CD4-positive, CD25-positive, alpha-beta regulatory T cell (primary cell): ENCODE results near the gene ST6GAL1. TPM values are rescaled to one million over a fixed set of nuclear protein-coding genes. Genes with fewer than 3 reads are reported as not detected.
A peak's percentile ranks its signal among the peaks of the same experiment; 100 is the strongest.

Source experiments
- ATAC-seq, 2 donors: fragments of 150-1000 bp; cut with Tn5 transposase; one replicate each; pipeline ENCODE4 v1.10.0; 2021; ENCODE audit warnings: low read depth in 2 of 2, moderate number of reproducible peaks in 2 of 2, moderate library complexity in 1 of 2
- DNase-seq, 3 donors: peaks; one replicate each; pipeline versions ENCODE4 v3.0.0 to v3.0.0-alpha.2; 2012 to 2022; ENCODE audit warnings: mixed read lengths in 1 of 3
- H3K27ac ChIP-seq: one replicate; pipeline ENCODE4 v1.7.0; 2013; ENCODE audit warnings: mild to moderate bottlenecking, low read length; ENCODE audit not compliant: insufficient read depth, poor library complexity, severe bottlenecking
- H3K27me3 ChIP-seq: one replicate; pipeline ENCODE4 v1.7.0; 2013; ENCODE audit warnings: low read length; ENCODE audit not compliant: control insufficient read depth, insufficient read depth
- H3K36me3 ChIP-seq: one replicate; pipeline ENCODE4 v1.7.0; 2013; ENCODE audit warnings: mild to moderate bottlenecking, low read length, moderate library complexity; ENCODE audit not compliant: control insufficient read depth, insufficient read depth
- H3K4me1 ChIP-seq: 2 replicates; pipeline ENCODE4 v1.7.0; 2013; ENCODE audit warnings: mild to moderate bottlenecking, low read length; ENCODE audit not compliant: insufficient read depth, control insufficient read depth, poor library complexity, severe bottlenecking
- H3K4me3 ChIP-seq: one replicate; pipeline ENCODE4 v1.7.0; 2013; ENCODE audit warnings: low read depth, mild to moderate bottlenecking, low read length, moderate library complexity
- H3K9me3 ChIP-seq, 2 experiments: 1 replicate in 1 of 2; 2 replicates in 1 of 2; pipeline ENCODE4 v1.7.0; 2013; ENCODE audit warnings: low read length in 2 of 2, mild to moderate bottlenecking in 1 of 2, moderate library complexity in 1 of 2; ENCODE audit not compliant: control insufficient read depth in 2 of 2
- H3K27ac Mint-ChIP-seq, 3 donors: one replicate each; pipeline ENCODE4 v1.8.0; 2020 to 2022; ENCODE audit warnings: mild to moderate bottlenecking in 3 of 3, mixed read lengths in 3 of 3, moderate library complexity in 2 of 3
- H3K27me3 Mint-ChIP-seq: one replicate; pipeline ENCODE4 v1.8.0; 2022; ENCODE audit warnings: mild to moderate bottlenecking, mixed read lengths
- H3K36me3 Mint-ChIP-seq: one replicate; pipeline ENCODE4 v1.8.0; 2020; ENCODE audit warnings: mixed read lengths
- H3K4me1 Mint-ChIP-seq, 4 donors: one replicate each; pipeline ENCODE4 v1.8.0; 2020 to 2022; ENCODE audit warnings: mixed read lengths in 4 of 4, mild to moderate bottlenecking in 1 of 4
- H3K4me3 Mint-ChIP-seq, 4 donors: one replicate each; pipeline ENCODE4 v1.8.0; 2020 to 2022; ENCODE audit warnings: mild to moderate bottlenecking in 4 of 4, mixed read lengths in 4 of 4, moderate library complexity in 3 of 4
- H3K9me3 Mint-ChIP-seq, 7 donors: one replicate each; pipeline ENCODE4 v1.8.0; 2020 to 2022; ENCODE audit warnings: mixed read lengths in 7 of 7, mild to moderate bottlenecking in 3 of 7, moderate library complexity in 2 of 7
- polyA plus RNA-seq, 4 donors: library from polyadenylated mRNA; unstranded; fragments of 300-500 nt; fragmentation: Illumina TruSeq; gene quantifications; one replicate each; pipeline ENCODE4 v1.2.3, GENCODE V29; 2021
- total RNA-seq: library from RNA; stranded (reverse); gene quantifications from one replicate; pipeline ENCODE4 v1.2.3, GENCODE V29; 2022

Gene ST6GAL1
- total and polyA plus RNA-seq, 5 donors from 2014 or later: 125 to 184 (median 159) TPM

DNA sequence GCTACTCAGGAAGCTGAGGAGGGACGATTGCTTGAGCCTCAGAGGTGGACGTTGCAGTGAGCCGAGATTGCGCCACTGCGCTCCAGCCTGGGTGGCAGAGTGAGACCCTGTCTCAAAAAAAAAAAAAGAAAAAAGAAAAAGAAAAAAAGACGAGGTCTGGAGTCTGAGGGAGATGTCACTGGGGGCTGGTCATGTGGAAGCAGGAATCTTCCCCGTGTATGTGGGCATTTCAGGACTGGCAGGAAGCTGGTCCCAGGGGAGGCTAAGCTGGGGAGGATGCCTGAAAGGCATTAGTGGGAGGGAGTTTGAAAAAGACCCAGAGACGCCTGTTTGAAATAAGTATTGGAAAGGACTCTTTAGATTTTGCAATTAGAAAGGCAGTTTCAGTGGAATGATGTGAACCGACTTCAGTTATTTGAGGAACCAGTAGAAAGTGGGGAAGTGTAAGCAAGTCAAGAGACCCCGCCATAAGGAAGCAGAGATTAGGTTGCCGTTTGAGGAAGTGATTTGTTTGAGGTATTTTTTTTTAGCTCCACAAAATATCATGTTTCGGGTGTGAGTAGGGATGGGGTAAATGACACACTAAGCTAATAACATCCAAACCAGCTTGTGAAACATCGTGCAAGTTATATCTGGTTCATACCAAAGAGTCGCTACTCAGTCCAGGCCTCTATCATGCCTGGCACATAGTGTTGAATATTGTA lies 55.5 kb downstream of the ST6GAL1 start:
- Histone ChIP-seq H3K4me3 (no peak overlapping the region), H3K27ac (no peak overlapping the region), H3K9me3 (no peaks in the 10 kb centered on the region), H3K27me3 (no peaks in the 10 kb centered on the region), H3K36me3 (peaks cover 58% of the 10 kb centered on the region), H3K4me1 (peaks cover 4% of the 10 kb centered on the region)
- Mint-ChIP-seq H3K4me3 (no peak overlapping the region), H3K27me3 (no peaks in the 10 kb centered on the region), H3K36me3 (peaks cover 43% of the 10 kb centered on the region), H3K27ac (peak overlapping the region in 2 of 3 donors; percentile 71 to 72), H3K9me3 (peaks cover 0 to under 1% (median 0%) of the 10 kb centered on the region in 7 donors), H3K4me1 (peaks cover 23 to 51% (median 34%) of the 10 kb centered on the region in 4 donors)
- ATAC-seq: peak in 1 of 2 donors; percentile 31
- no peak for DNase-seq

- H3K4me1 Mint-ChIP-seq: peaks cover 19 to 56% (median 38%) of the 10 kb centered on the region in 4 donors
- no peak for ATAC-seq
- peaks cover 4% of the 10 kb centered on the region for H3K4me1 ChIP-seq
Observed at GRCh38 chr3:186986406-186986805, 56.1 kb downstream of the ST6GAL1 start.

GRCh38 chr3:186986816-186987215 lies 56.5 kb downstream of the ST6GAL1 start:
- Histone ChIP-seq H3K9me3 (no peaks in the 10 kb centered on the region), H3K27me3 (no peaks in the 10 kb centered on the region), H3K27ac (no peak overlapping the region), H3K4me1 (peaks cover 4% of the 10 kb centered on the region), H3K4me3 (no peak overlapping the region), H3K36me3 (peaks cover 58% of the 10 kb centered on the region)
- Mint-ChIP-seq H3K4me3 (no peak overlapping the region), H3K27ac (peak overlapping the region; percentile 16 to 66 (median 26)), H3K4me1 (peaks cover 19 to 61% (median 39%) of the 10 kb centered on the region in 4 donors), H3K27me3 (no peaks in the 10 kb centered on the region), H3K36me3 (peaks cover 43% of the 10 kb centered on the region), H3K9me3 (no peaks in the 10 kb centered on the region)
- ATAC-seq: no peak
- DNase-seq: no peak

More at GRCh38 chr3:186986406-186986805, 56.1 kb downstream of the ST6GAL1 start:
- H3K36me3 Mint-ChIP-seq: peaks cover 43% of the 10 kb centered on the region
- no peaks in the 10 kb centered on the region for H3K9me3 Mint-ChIP-seq
- Histone ChIP-seq H3K4me3 (no peak overlapping the region), H3K27me3 (no peaks in the 10 kb centered on the region), H3K27ac (no peak overlapping the region), H3K36me3 (peaks cover 58% of the 10 kb centered on the region), H3K9me3 (no peaks in the 10 kb centered on the region)
- H3K27ac Mint-ChIP-seq: peak overlapping the region; percentile 16 to 66 (median 26)
- H3K4me3 Mint-ChIP-seq: no peak overlapping the region
- no peak for DNase-seq
- H3K27me3 Mint-ChIP-seq: no peaks in the 10 kb centered on the region

DNA sequence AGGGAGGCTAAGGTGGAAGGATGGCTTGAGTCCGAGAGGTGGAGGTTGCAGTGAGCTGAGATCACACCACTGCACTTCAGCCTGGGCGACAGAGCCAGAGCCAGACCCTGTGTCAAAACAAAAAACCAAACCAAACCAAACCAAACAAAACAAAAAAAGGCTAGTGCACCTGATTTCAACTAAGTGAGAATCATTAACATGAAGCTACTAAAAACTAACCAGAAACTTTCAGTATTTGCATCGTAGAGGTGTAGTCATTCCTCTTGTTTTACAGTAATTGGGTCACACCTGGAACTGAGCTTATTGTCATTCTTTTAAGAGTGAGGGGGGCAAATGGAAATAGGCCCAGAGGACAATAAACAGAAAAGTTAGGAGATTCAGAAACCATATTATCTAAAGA lies 58.5 kb downstream of the ST6GAL1 start:
- no peak overlapping the region for H3K4me3 Mint-ChIP-seq
- no peak for DNase-seq
- no peaks in the 10 kb centered on the region for H3K9me3 Mint-ChIP-seq
- peaks cover 15 to 61% (median 38%) of the 10 kb centered on the region in 4 donors for H3K4me1 Mint-ChIP-seq
- no peak overlapping the region for H3K27ac ChIP-seq
- H3K36me3 Mint-ChIP-seq: peaks cover 42% of the 10 kb centered on the region
- no peak for ATAC-seq
- H3K9me3 ChIP-seq: no peaks in the 10 kb centered on the region
- H3K4me1 ChIP-seq: peaks cover 4% of the 10 kb centered on the region
- H3K27ac Mint-ChIP-seq: peak overlapping the region; percentile 43 to 77 (median 56)
- H3K36me3 ChIP-seq: peaks cover 54% of the 10 kb centered on the region
- H3K4me3 ChIP-seq: no peak overlapping the region
- H3K27me3 ChIP-seq: no peaks in the 10 kb centered on the region
- H3K27me3 Mint-ChIP-seq: no peaks in the 10 kb centered on the region

DNA sequence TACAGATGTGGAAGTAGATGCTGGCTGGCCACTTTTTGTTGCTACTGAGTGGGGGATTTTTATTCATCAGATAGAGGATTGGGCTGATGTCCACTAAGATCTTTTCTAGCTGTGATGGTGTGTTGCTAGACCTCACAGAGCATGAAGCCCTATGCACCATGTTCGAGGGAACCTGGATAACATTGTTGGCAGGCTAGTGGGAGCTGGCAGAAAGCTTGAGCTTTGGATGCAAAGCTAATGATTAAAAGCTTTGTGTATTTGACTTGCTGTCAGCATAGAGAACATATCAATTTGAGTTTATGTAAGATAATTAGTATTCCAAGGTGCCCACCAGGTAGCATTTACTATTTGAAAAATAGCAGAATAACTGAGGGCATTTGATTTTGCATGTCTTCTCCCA lies 59.1 kb downstream of the ST6GAL1 start:
- H3K9me3 Mint-ChIP-seq: no peaks in the 10 kb centered on the region
- H3K4me1 Mint-ChIP-seq: peaks cover 21 to 60% (median 40%) of the 10 kb centered on the region in 4 donors
- Histone ChIP-seq H3K27ac (no peak overlapping the region), H3K9me3 (no peaks in the 10 kb centered on the region), H3K36me3 (peaks cover 59% of the 10 kb centered on the region), H3K4me3 (no peak overlapping the region), H3K4me1 (peaks cover 4% of the 10 kb centered on the region), H3K27me3 (no peaks in the 10 kb centered on the region)
- peak overlapping the region; percentile 5 to 77 (median 56) for H3K27ac Mint-ChIP-seq
- no peaks in the 10 kb centered on the region for H3K27me3 Mint-ChIP-seq
- no peak for ATAC-seq
- H3K36me3 Mint-ChIP-seq: peaks cover 37% of the 10 kb centered on the region
- no peak overlapping the region for H3K4me3 Mint-ChIP-seq
- no peak for DNase-seq

DNA sequence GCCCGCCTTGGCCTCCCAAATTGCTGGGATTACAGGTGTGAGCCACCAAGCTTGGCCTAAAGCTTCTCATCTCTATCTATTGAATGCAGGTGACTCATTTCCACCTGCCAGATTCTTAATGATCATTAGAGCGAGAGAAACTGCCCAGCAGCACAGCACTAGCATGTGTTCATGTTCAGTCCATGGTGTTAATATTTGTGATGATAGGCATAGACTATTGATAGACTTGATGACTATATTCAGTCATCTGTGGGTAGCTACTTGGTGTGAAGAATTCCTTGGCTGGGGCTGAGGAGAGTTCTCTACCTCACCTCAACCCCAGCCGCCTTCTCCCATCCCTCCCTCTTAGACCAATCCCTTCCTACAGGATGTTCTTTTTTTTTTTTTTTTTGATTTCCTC lies 60.0 kb downstream of the ST6GAL1 start:
- no peak overlapping the region for H3K27ac ChIP-seq
- Mint-ChIP-seq H3K9me3 (no peaks in the 10 kb centered on the region), H3K27me3 (no peaks in the 10 kb centered on the region), H3K27ac (peak overlapping the region in 2 of 3 donors; percentile 36 to 56), H3K36me3 (peaks cover 37% of the 10 kb centered on the region), H3K4me1 (peaks cover 23 to 65% (median 41%) of the 10 kb centered on the region in 4 donors), H3K4me3 (no peak overlapping the region)
- H3K4me3 ChIP-seq: no peak overlapping the region
- ATAC-seq: no peak
- H3K36me3 ChIP-seq: peaks cover 59% of the 10 kb centered on the region
- H3K4me1 ChIP-seq: peaks cover 4% of the 10 kb centered on the region
- no peak for DNase-seq
- H3K27me3 ChIP-seq: no peaks in the 10 kb centered on the region
- no peaks in the 10 kb centered on the region for H3K9me3 ChIP-seq

DNA sequence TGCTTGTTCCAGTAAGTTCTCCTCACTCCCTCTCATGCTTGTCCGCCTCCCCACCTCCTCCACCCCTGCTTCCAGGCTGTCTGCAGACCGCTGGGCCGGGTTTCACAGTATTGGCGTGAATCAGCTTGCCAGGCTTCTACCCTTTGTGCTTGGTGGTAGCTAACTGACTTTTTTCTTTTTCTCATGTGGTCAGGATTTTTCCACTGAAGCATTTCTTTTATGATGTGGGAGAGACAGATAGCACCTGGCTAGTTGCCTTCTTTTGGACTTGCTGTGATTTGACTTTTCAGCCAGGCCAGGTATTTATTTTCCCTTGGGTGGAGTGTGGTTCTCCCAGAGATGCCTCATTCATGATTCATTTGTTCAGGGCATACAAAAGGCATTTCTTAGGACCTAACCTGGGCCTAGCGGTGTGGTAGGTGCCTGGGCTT lies 60.6 kb downstream of the ST6GAL1 start:
- ATAC-seq (no peak), DNase-seq (no peak)
- H3K36me3 ChIP-seq: peaks cover 55% of the 10 kb centered on the region
- Mint-ChIP-seq H3K4me1 (peaks cover 23 to 64% (median 40%) of the 10 kb centered on the region in 4 donors), H3K9me3 (no peaks in the 10 kb centered on the region), H3K27ac (peak overlapping the region in 2 of 3 donors; percentile 71 to 73), H3K36me3 (peaks cover 34% of the 10 kb centered on the region), H3K4me3 (no peak overlapping the region), H3K27me3 (no peaks in the 10 kb centered on the region)
- H3K9me3 ChIP-seq: no peaks in the 10 kb centered on the region
- no peak overlapping the region for H3K4me3 ChIP-seq
- no peaks in the 10 kb centered on the region for H3K27me3 ChIP-seq
- peaks cover 4% of the 10 kb centered on the region for H3K4me1 ChIP-seq
- H3K27ac ChIP-seq: no peak overlapping the region

GRCh38 chr3:186991470-186991869 lies 61.1 kb downstream of the ST6GAL1 start:
- DNase-seq (no peak), ATAC-seq (no peak)
- H3K4me1 Mint-ChIP-seq: peaks cover 23 to 66% (median 40%) of the 10 kb centered on the region in 4 donors
- Histone ChIP-seq H3K4me3 (no peak overlapping the region), H3K9me3 (no peaks in the 10 kb centered on the region), H3K36me3 (peaks cover 55% of the 10 kb centered on the region), H3K27me3 (no peaks in the 10 kb centered on the region), H3K27ac (no peak overlapping the region), H3K4me1 (peaks cover 4% of the 10 kb centered on the region)
- H3K4me3 Mint-ChIP-seq: no peak overlapping the region
- H3K27ac Mint-ChIP-seq: peak overlapping the region in 2 of 3 donors; percentile 25 to 54
- no peaks in the 10 kb centered on the region for H3K9me3 Mint-ChIP-seq
- H3K36me3 Mint-ChIP-seq: peaks cover 32% of the 10 kb centered on the region
- H3K27me3 Mint-ChIP-seq: no peaks in the 10 kb centered on the region
